Brain microvascular endothelial cell (primary cell): Measurements from ENCODE around the gene AP1B1.

Experiments
- DNase-seq: peaks from one replicate; pipeline ENCODE4 v3.0.0-alpha.2; 2020
- H3K27ac ChIP-seq: fragments of 250-450 bp; sonication (Bioruptor Pico); 2 replicates; pipeline ENCODE4 v1.5.1; 2020; ENCODE audit warnings: mild to moderate bottlenecking, moderate library complexity
- H3K27me3 ChIP-seq: fragments of 250-450 bp; sonication (Bioruptor Pico); replicated peaks from 2 replicates; pipeline ENCODE4 v1.5.1; 2020; ENCODE audit warnings: mild to moderate bottlenecking
- H3K36me3 ChIP-seq: fragments of 250-450 bp; sonication (Bioruptor Pico); replicated peaks from 2 replicates; pipeline ENCODE4 v1.5.1; 2020; ENCODE audit warnings: mild to moderate bottlenecking
- H3K4me3 ChIP-seq: 2 replicates; pipeline ENCODE4 v1.5.1; 2011; ENCODE audit warnings: low read depth, mild to moderate bottlenecking, control low read depth, low read length, moderate library complexity
- in situ Hi-C: cut with HindIII; loops from 2 replicates; pipeline ENCODE4 v1.10.0; 2017; ENCODE audit warnings: low sequenced_read_pairs, low pct_ligation_motif_present
- TF ChIP-seq, protein P1 (sequence below): IDR thresholded peaks from 2 replicates; pipeline ENCODE4 v1.5.1; 2011; ENCODE audit warnings: low read depth, mild to moderate bottlenecking, moderate library complexity, low read length, control low read depth, inconsistent platforms; ENCODE audit errors: missing control alignments

Gene AP1B1

DNA sequence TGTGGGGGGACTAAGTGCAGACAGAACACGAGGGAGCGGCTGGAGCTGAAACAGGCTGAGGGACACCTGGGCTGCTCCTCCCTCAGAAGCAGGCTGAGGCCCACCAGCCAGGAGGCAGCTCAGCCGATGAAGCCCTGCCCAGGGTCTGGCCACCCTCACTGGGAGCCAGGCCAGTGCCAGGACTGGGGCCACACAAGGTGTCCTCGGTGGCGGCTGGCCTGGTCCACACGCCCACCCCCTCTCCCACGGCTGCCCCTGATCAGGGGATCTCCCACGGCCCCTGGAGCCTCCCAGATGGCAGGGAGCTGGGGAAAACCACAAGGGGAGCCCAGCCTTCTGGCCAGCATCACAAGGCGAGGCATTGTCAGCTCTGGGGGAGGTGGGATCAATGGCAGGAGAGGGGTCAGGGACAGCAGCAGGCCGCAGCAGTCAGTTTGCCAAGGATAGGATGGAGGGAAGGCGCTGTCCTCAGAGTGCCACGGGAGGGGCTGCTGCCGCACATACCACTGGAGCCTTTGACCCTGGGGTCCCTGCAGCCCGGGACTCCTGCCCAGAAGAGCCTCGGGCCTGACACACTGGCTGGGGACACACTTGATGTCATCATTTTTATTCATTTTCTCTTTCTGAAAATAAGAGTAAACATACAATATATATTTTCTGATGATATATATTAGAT is 61.1 kb downstream of the AP1B1 start:
- Histone ChIP-seq H3K27me3 (no peaks in the 10 kb centered on the region), H3K4me3 (no peak overlapping the region), H3K36me3 (peaks cover 14% of the 10 kb centered on the region), H3K27ac (no peak overlapping the region)
- TF ChIP-seq, protein P1, sequence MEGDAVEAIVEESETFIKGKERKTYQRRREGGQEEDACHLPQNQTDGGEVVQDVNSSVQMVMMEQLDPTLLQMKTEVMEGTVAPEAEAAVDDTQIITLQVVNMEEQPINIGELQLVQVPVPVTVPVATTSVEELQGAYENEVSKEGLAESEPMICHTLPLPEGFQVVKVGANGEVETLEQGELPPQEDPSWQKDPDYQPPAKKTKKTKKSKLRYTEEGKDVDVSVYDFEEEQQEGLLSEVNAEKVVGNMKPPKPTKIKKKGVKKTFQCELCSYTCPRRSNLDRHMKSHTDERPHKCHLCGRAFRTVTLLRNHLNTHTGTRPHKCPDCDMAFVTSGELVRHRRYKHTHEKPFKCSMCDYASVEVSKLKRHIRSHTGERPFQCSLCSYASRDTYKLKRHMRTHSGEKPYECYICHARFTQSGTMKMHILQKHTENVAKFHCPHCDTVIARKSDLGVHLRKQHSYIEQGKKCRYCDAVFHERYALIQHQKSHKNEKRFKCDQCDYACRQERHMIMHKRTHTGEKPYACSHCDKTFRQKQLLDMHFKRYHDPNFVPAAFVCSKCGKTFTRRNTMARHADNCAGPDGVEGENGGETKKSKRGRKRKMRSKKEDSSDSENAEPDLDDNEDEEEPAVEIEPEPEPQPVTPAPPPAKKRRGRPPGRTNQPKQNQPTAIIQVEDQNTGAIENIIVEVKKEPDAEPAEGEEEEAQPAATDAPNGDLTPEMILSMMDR = no peak
- DNase-seq = no peak
- in situ Hi-C loops = no loop called here

DNA sequence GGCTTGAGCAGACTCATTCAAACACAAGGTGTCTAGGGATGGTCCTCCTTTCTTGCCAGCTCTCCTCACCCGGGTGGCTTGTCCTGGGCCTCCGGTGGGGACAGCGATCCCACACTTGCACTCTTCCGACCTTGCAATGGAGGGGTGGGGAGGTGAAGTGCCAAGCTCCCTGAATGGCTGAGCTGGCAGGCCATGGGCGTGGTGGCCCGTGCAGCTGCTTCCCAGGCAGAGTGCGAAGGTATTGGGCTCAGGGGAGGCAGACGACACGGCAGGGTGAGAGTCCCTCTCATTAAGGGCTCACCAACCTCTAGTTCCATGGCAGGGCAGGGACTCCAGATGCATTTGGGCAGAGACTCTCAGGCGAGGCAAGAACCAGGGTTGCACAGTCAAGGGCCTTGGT is 61.9 kb downstream of the AP1B1 start:
- in situ Hi-C loops = no loop called here
- no peaks in the 10 kb centered on the region for H3K27me3 ChIP-seq

DNA sequence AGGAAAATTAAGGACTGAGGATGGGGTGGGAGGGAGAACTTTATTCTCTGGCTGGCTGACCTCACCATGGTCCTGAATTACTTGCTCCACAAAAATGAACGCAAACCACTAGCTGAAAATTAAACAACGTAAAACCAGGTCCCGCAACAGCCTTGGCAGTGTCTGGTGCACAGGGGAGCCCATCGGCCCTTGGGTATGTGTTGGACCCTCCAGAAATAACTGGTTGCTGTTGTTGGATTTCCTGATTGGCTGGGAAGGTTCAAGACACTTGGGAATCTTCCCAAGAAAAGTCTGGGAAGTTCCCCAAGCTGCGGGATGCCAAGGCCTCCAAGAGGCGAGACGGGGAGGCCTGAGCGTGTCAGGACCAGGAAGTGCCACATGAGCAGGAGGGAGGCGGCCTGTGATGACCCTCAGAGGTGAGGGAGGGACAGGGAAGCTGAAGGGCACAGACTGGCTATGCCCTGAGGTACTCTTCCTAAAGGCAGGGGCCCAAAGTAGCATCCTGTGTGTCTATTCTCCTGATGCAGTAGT is 62.5 kb downstream of the AP1B1 start:
- in situ Hi-C loops = no loop called here
- TF ChIP-seq, protein P1 = no peak
- Histone ChIP-seq H3K4me3 (no peak overlapping the region), H3K36me3 (peaks cover 13% of the 10 kb centered on the region), H3K27me3 (no peaks in the 10 kb centered on the region), H3K27ac (no peak overlapping the region)
- no peak for DNase-seq

More for the DNA sequence above, 61.9 kb downstream of the AP1B1 start:
- Histone ChIP-seq H3K4me3 (no peak overlapping the region), H3K27ac (no peak overlapping the region), H3K36me3 (peaks cover 13% of the 10 kb centered on the region)
- TF ChIP-seq, protein P1 = no peak
- no peak for DNase-seq

DNA sequence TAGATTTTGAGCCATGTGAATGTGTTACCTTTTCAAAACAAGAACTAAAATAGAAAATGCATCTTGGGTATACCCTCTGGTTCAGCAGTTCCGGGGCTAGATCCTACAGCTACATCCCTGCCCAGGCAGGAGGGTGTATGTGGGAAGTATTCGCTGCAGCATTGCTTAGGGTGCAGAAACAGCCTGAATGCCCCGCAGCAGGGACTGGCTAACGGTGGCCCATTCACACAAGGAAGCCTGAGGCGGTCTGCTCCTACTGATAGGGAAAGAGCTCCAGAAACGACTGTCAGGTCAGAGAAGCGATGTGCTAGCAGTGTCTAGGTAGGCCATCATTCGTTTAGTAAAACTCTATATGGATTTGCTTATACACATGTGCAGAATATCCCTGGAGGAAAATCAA is 63.0 kb downstream of the AP1B1 start:
- Histone ChIP-seq H3K36me3 (peaks cover 13% of the 10 kb centered on the region), H3K4me3 (no peak overlapping the region), H3K27me3 (no peaks in the 10 kb centered on the region), H3K27ac (no peak overlapping the region)
- no peak for DNase-seq
- TF ChIP-seq, protein P1 = no peak
- in situ Hi-C loops = no loop called here

DNA sequence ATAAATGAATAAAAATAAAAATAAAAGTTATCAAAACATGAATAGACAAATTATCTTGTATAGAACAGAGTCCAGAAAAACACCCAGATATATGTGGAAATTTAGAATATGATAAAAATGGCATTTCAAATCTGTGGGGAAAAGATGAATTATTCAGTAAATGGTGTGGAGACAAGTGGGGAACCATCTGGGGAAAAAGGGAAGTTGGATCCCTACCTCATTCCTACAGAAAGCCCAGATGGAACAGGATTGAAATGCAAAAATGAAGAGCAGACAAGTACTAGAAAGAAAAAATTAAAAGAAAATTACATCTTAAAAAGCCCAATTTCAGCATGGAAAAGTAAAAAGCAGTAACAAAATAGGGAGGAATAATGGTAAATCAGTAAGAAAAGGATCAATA is 64.7 kb downstream of the AP1B1 start:
- no peak for DNase-seq
- Histone ChIP-seq H3K4me3 (no peak overlapping the region), H3K27me3 (no peaks in the 10 kb centered on the region), H3K27ac (no peak overlapping the region), H3K36me3 (peaks cover 13% of the 10 kb centered on the region)
- TF ChIP-seq, protein P1 = no peak
- in situ Hi-C loops = no loop called here

DNA sequence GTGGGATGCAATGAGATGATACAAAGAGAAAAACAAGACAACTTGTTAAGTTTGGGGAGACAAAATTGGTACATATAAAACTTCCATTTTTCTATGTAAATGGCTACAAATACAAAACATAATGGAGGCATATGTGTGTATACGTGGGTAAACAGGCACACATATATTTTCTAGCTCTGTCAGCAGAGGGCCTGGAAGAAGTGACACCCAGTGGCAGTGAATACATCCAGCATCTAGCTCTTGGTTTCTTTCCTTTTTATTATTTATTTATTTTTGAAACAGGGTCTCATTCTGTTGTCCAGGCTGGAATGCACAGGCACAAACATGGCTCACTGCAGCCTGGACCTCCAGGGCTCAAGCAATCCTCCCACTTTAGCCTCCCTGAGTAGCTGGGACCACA is 67.8 kb downstream of the AP1B1 start:
- Histone ChIP-seq H3K4me3 (no peak overlapping the region), H3K27me3 (peaks cover 8% of the 10 kb centered on the region), H3K27ac (no peak overlapping the region), H3K36me3 (no peaks in the 10 kb centered on the region)
- TF ChIP-seq, protein P1 = peak; percentile 52
- DNase-seq = no peak
- in situ Hi-C loops = no loop called here
